Measurements from ENCODE around the gene KLRF2.
A peak's percentile ranks its signal among the peaks of the same experiment; 100 is the strongest.
"Not testable (repeated sequence)": the region's sequence is repeated elsewhere in the genome, so short reads cannot be mapped to it uniquely, and the experiment has no call there.

The KLRF2 gene

GRCh38 chr12:9881246-9881645, at the start of gene KLRF2:
TSS of gene KLRF2 (plus strand) at chr12:9881489. CDS start at chr12:9881596, 107 bp downstream.
- no peak for DNase-seq (ENCODE audit: low spot score)

GRCh38 chr12:9831720-9832119, 49.6 kb upstream of the KLRF2 start:
- DNase-seq (ENCODE audit: low spot score) = no peak

GRCh38 chr12:9843407-9843806, 37.9 kb upstream of the KLRF2 start:
- DNase-seq (ENCODE audit: low spot score) = no peak

- no peak for DNase-seq (ENCODE audit: low spot score)
Measured at GRCh38 chr12:9848899-9849298, 32.4 kb upstream of the KLRF2 start.

GRCh38 chr12:9851050-9851449, 30.2 kb upstream of the KLRF2 start:
- no peak for DNase-seq (ENCODE audit: low spot score)

GRCh38 chr12:9851927-9852326, 29.4 kb upstream of the KLRF2 start:
- DNase-seq (ENCODE audit: low spot score) = no peak

GRCh38 chr12:9856151-9856550, 25.1 kb upstream of the KLRF2 start:
- DNase-seq (ENCODE audit: low spot score) = no peak

- no peak for DNase-seq (ENCODE audit: low spot score)
Measured at GRCh38 chr12:9856894-9857293, 24.4 kb upstream of the KLRF2 start.

GRCh38 chr12:9858135-9858534, 23.2 kb upstream of the KLRF2 start:
- no peak for DNase-seq (ENCODE audit: low spot score)

GRCh38 chr12:9864913-9865675, 16.2 kb upstream of the KLRF2 start:
- DNase-seq (ENCODE audit: low spot score) = no peak

GRCh38 chr12:9866860-9867269, 14.4 kb upstream of the KLRF2 start:
- DNase-seq (ENCODE audit: low spot score) = no peak

GRCh38 chr12:9867531-9867930, 13.8 kb upstream of the KLRF2 start:
- DNase-seq (ENCODE audit: low spot score) = no peak

GRCh38 chr12:9868311-9868801, 12.9 kb upstream of the KLRF2 start:
- no peak for DNase-seq (ENCODE audit: low spot score)

GRCh38 chr12:9868951-9869306, 12.4 kb upstream of the KLRF2 start:
- DNase-seq (ENCODE audit: low spot score) = no peak

- DNase-seq (ENCODE audit: low spot score) = peak; percentile 33
Measured at GRCh38 chr12:9869307-9870161, 11.8 kb upstream of the KLRF2 start, which contains the start of gene CLEC2B. TSS of gene CLEC2B (minus strand) at chr12:9869354.

- DNase-seq (ENCODE audit: low spot score) = no peak
Measured at GRCh38 chr12:9870286-9870866, 10.9 kb upstream of the KLRF2 start.

GRCh38 chr12:9872162-9872561, 9.1 kb upstream of the KLRF2 start:
- DNase-seq (ENCODE audit: low spot score) = no peak

GRCh38 chr12:9872742-9873141, 8.5 kb upstream of the KLRF2 start:
- DNase-seq (ENCODE audit: low spot score) = no peak

- DNase-seq (ENCODE audit: low spot score) = not testable (repeated sequence)
Measured at GRCh38 chr12:9876120-9876519, 5.2 kb upstream of the KLRF2 start.

GRCh38 chr12:9880532-9881078, 684 bp upstream of the KLRF2 start:
- no peak for DNase-seq (ENCODE audit: low spot score)

GRCh38 chr12:9881988-9882387, 699 bp downstream of the KLRF2 start:
- DNase-seq (ENCODE audit: low spot score) = no peak

GRCh38 chr12:9883175-9883574, 1.9 kb downstream of the KLRF2 start:
- DNase-seq (ENCODE audit: low spot score) = no peak
